ENCODE measurements around the gene GAPDHS.

DNA sequence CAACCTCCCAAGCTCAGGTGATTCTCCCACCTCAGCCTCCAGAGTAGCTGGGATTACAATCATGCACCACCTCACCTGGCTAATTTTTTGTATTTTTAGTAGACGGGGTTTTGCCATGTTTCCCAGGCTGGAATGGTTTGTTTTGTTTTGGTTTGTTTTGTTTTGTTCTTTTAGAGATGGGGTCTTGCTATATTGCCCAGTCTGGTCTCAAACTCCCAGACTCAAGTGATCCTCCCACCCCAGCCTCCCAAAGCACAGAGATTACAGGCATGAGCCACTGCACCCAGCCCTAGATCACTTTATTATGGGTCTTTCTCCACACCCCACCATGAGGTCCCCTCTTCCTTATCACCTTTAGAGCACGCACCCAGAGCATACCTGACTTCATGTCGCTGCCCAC lies 35.0 kb upstream of the GAPDHS start:
- TF ChIP-seq, protein P1, sequence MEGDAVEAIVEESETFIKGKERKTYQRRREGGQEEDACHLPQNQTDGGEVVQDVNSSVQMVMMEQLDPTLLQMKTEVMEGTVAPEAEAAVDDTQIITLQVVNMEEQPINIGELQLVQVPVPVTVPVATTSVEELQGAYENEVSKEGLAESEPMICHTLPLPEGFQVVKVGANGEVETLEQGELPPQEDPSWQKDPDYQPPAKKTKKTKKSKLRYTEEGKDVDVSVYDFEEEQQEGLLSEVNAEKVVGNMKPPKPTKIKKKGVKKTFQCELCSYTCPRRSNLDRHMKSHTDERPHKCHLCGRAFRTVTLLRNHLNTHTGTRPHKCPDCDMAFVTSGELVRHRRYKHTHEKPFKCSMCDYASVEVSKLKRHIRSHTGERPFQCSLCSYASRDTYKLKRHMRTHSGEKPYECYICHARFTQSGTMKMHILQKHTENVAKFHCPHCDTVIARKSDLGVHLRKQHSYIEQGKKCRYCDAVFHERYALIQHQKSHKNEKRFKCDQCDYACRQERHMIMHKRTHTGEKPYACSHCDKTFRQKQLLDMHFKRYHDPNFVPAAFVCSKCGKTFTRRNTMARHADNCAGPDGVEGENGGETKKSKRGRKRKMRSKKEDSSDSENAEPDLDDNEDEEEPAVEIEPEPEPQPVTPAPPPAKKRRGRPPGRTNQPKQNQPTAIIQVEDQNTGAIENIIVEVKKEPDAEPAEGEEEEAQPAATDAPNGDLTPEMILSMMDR (IDR thresholded peaks at IDR 0.05 in 4 of 5, conservative IDR thresholded peaks at IDR 0.05 in 1 of 5) = no peak
- no peak for TF ChIP-seq POLR2A (IDR thresholded peaks at IDR 0.05)
